AG09309 (cell line): ENCODE data around the gene XXYLT1.

Experiments
- DNase-seq: peaks from one replicate; pipeline ENCODE4 v3.0.0-alpha.2; 2010; ENCODE audit warnings: low read depth
- H3K4me3 ChIP-seq: 2 replicates; pipeline ENCODE4 v1.5.1; 2011; ENCODE audit warnings: mild to moderate bottlenecking, low read depth, low read length, moderate library complexity; ENCODE audit not compliant: control insufficient read depth
- CTCF ChIP-seq: IDR thresholded peaks from 2 replicates; pipeline ENCODE4 v1.5.1; 2011; ENCODE audit warnings: mild to moderate bottlenecking, low read depth, low read length, inconsistent platforms; ENCODE audit not compliant: insufficient read depth, control insufficient read depth; ENCODE audit errors: missing control alignments

XXYLT1 gene

DNA sequence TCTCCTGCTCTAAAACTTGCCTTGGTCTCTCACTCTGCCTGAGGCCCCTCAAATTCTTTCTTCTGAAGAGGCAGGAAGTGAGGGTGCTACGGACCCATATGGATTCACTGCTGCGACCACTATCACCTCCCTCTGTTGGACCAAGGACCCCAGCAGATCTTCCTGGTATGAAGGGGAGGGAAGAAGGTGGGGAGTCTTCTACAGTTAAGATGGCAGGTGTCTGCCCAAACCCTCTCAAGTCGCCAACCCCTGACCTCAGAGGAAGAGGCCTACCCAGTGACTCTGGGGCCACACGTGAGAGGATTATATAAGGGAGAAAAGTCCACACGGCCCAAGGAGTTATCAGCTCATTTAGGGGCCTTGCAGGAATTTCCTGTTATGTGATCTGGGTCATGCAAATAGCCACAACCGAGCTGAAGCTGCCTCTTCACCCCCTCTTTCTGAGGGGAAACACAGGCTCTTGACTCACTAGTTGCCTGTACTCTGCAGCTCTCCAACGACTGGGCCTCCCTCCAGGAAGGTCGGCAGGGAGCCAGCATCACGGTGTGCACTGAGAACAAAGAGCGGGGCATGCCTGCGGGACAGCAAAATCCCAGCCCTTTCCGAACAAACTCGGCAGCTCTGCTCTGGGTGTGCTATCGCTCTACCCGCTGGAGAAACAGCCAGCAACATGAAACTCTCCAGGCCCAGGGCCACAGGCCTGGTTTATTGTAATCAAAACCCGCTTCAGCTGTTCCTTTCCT is 116.0 kb downstream of the XXYLT1 start:
- no peak overlapping the region for H3K4me3 ChIP-seq
- DNase-seq: peak; percentile 85
- no peak for TF ChIP-seq CTCF

- H3K4me3 ChIP-seq: no peak overlapping the region
- no peak for TF ChIP-seq CTCF
- no peak for DNase-seq
These were observed 116.7 kb downstream of the XXYLT1 start for GRCh38 chr3:195154111-195154791.

DNA sequence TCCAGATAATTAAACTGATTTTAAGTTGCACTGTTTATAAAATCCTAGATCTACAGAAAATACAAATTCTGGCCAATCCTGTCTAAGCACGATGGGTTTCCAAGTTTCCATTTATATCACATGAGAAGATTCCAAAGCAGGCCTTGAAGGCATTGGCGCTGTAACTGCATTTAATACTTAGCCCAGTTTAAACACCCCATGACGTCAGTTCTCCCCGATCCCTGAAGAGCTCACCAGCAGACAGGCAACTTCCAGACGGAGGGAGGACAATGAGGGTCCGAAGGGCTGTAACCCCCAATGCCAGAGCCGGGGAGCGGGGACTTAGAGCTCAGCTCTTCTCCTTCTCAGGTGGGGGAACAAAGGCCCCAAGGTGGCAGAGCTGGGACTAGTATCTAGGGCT is 117.3 kb downstream of the XXYLT1 start:
- no peak for TF ChIP-seq CTCF
- no peak for DNase-seq
- H3K4me3 ChIP-seq: no peak overlapping the region

GRCh38 chr3:195153130-195153529 is 117.8 kb downstream of the XXYLT1 start:
- no peak overlapping the region for H3K4me3 ChIP-seq
- no peak for DNase-seq
- TF ChIP-seq CTCF: no peak

- no peak overlapping the region for H3K4me3 ChIP-seq
- no peak for TF ChIP-seq CTCF
- no peak for DNase-seq
These were observed 119.0 kb downstream of the XXYLT1 start for GRCh38 chr3:195151866-195152541.

GRCh38 chr3:195151402-195151801 is 119.6 kb downstream of the XXYLT1 start:
- no peak for TF ChIP-seq CTCF
- DNase-seq: no peak
- no peak overlapping the region for H3K4me3 ChIP-seq
